K562 (cell line): ENCODE data around the gene CDCA4. TPM values are rescaled to one million over a fixed set of nuclear protein-coding genes. Genes with fewer than 3 reads are reported as not detected.

ENCODE experiments used
- ATAC-seq: fragments of 200-7000 bp; cut with Tn5 transposase; 3 replicates; pipeline ENCODE4 v1.9.1; 2020; ENCODE audit warnings: moderate library complexity
- BruUV-seq: library from RNA; stranded (reverse); fragments of 400-500 nt; replicated peaks from 2 replicates; lab custom pipeline; 2021; lab: Mats Ljungman, UMichigan
- CTCF ChIA-PET: fragments of 300-600 bp; formaldehyde crosslinking; extraction: SDS; loops from one replicate; lab custom pipeline; 2021; ENCODE audit warnings: low intra/inter-chr PET ratio; lab: Yijun Ruan, JAX
- POLR2A ChIA-PET: fragments of 300-600, 350-650 bp; sonication (Branson Sonifier 250); formaldehyde crosslinking; extraction: SDS; loops from one replicate; lab custom pipeline; 2021; ENCODE audit warnings: antibody characterized with exemption, inconsistent platforms; lab: Yijun Ruan, JAX
- DNase-seq, 4 experiments: peaks; one replicate each; pipeline versions ENCODE4 v3.0.0 to v3.0.0-alpha.2; 2011 to 2018; ENCODE audit warnings: low spot score in 3 of 4, mixed read lengths in 3 of 4; ENCODE audit errors: extremely low read depth in 1 of 4
- FAIRE-seq: peaks from 2 replicates; lab custom pipeline; 2011; peaks lifted over from hg19 to GRCh38; lab: Jason Lieb, UNC
- H2AFZ ChIP-seq: 2 replicates; pipeline ENCODE4 v1.6.0; 2011; ENCODE audit warnings: low read depth, low read length, control low read depth, inconsistent platforms
- H3K27ac ChIP-seq: fragments of 200-600 bp; 3 replicates; pipeline ENCODE4 v1.8.0; 2011; ENCODE audit warnings: low read depth, mild to moderate bottlenecking, control low read depth, inconsistent platforms, low read length, moderate library complexity, mixed read lengths; ENCODE audit errors: extremely low read depth
- H3K27me3 ChIP-seq, 2 experiments: fragments of 300-600 bp in 1 of 2; 2 replicates in 1 of 2; 3 replicates in 1 of 2; pipeline versions ENCODE4 v1.6.0 to v1.8.0; 2011; ENCODE audit warnings: inconsistent platforms in 2 of 2, low read length in 2 of 2, mild to moderate bottlenecking in 1 of 2, mixed read lengths in 1 of 2, moderate library complexity in 1 of 2; ENCODE audit not compliant: control insufficient read depth in 2 of 2, insufficient read depth in 2 of 2
- H3K36me3 ChIP-seq: fragments of 300-600 bp; 3 replicates; pipeline ENCODE4 v1.8.0; 2011; ENCODE audit warnings: mild to moderate bottlenecking, low read length, inconsistent platforms; ENCODE audit not compliant: control insufficient read depth, insufficient read depth
- H3K4me1 ChIP-seq, 2 experiments: fragments of 200-600 bp in 1 of 2; replicated peaks in 1 of 2; 2 replicates in 1 of 2; 3 replicates in 1 of 2; pipeline versions ENCODE4 v1.5.1 to v1.8.0; 2011; ENCODE audit warnings: inconsistent platforms in 2 of 2, low read length in 2 of 2, mild to moderate bottlenecking in 1 of 2, mixed read lengths in 1 of 2, moderate library complexity in 1 of 2; ENCODE audit not compliant: control insufficient read depth in 2 of 2, insufficient read depth in 2 of 2
- H3K4me2 ChIP-seq: 2 replicates; pipeline ENCODE4 v1.6.1; 2011; ENCODE audit warnings: low read length, control low read depth, inconsistent platforms, mixed read lengths; ENCODE audit not compliant: insufficient read depth
- H3K4me3 ChIP-seq: fragments of 200-600 bp; sonication (generic), shearing (Covaris generic); 2 replicates; pipeline ENCODE4 v1.5.1; 2016; ENCODE audit warnings: control low read depth, inconsistent platforms
- H3K79me2 ChIP-seq: fragments of 200-600 bp; 3 replicates; pipeline ENCODE4 v1.8.0; 2011; ENCODE audit warnings: low read length, inconsistent platforms; ENCODE audit not compliant: control insufficient read depth, insufficient read depth
- H3K9ac ChIP-seq, 2 experiments: 2 replicates each; pipeline versions ENCODE4 v1.6.0 to v1.6.1; 2011; ENCODE audit warnings: low read depth in 2 of 2, low read length in 2 of 2, control low read depth in 1 of 2, inconsistent platforms in 1 of 2, mild to moderate bottlenecking in 1 of 2, mixed read lengths in 1 of 2; ENCODE audit not compliant: insufficient read depth in 1 of 2
- H3K9me1 ChIP-seq: one replicate; pipeline ENCODE4 v1.6.0; 2011; ENCODE audit warnings: inconsistent platforms, mild to moderate bottlenecking, low read length, moderate library complexity; ENCODE audit not compliant: control insufficient read depth, insufficient read depth
- H3K9me3 ChIP-seq: replicated peaks from 2 replicates; pipeline ENCODE4 v1.5.1; 2011; ENCODE audit warnings: low read depth, low read length, inconsistent platforms; ENCODE audit not compliant: control insufficient read depth, insufficient read depth
- H4K20me1 ChIP-seq: replicated peaks from 2 replicates; pipeline ENCODE4 v1.6.1; 2011; ENCODE audit warnings: low read length, inconsistent platforms, mixed read lengths; ENCODE audit not compliant: control insufficient read depth, insufficient read depth
- ASH1L ChIP-seq: fragments of 450-650 bp; IDR thresholded peaks from 2 replicates; pipeline ENCODE4 v1.6.1; 2018; ENCODE audit warnings: borderline replicate concordance, mild to moderate bottlenecking, low read depth; ENCODE audit not compliant: partially characterized antibody
- HDAC2 ChIP-seq: fragments of 450-650 bp; IDR thresholded peaks from 2 replicates; pipeline ENCODE4 v1.6.1; 2016; ENCODE audit warnings: mild to moderate bottlenecking
- MYC ChIP-seq, 2 experiments: fragments of 250-450 bp in 1 of 2; sonication (Bioruptor Pico) in 1 of 2; IDR thresholded peaks; 2 replicates each; pipeline versions ENCODE4 v1.5.1 to v1.6.1; 2012 to 2021; ENCODE audit warnings: low read depth in 2 of 2, borderline replicate concordance in 1 of 2, improper control_type of control experiment in 1 of 2, low read length in 1 of 2, mild to moderate bottlenecking in 1 of 2, moderate library complexity in 1 of 2
- POLR2A ChIP-seq: fragments of 450-650 bp; conservative IDR thresholded peaks from 2 replicates; pipeline ENCODE4 v1.6.1; 2016
- SNRNP70 ChIP-seq: fragments of 200-400 bp; formaldehyde crosslinking; optimal IDR thresholded peaks from 2 replicates; pipeline ENCODE3; 2017; ENCODE audit warnings: low read depth, low read length
- SRF ChIP-seq, 2 experiments: fragments of 250-450, 450-650 bp in 1 of 2; sonication (Bioruptor Pico) in 1 of 2; sonication (generic) in 1 of 2; formaldehyde crosslinking; IDR thresholded peaks; 2 replicates each; pipeline versions ENCODE4 v1.5.0 to v1.5.1; 2020 to 2022; ENCODE audit warnings: mild to moderate bottlenecking in 1 of 2, missing genetic modification reagents in 1 of 2
- TAF1 ChIP-seq: IDR thresholded peaks from 2 replicates; pipeline ENCODE4 v1.6.1; 2011; ENCODE audit warnings: mild to moderate bottlenecking, low read length, moderate library complexity; ENCODE audit not compliant: insufficient read depth, control insufficient read depth, severe bottlenecking; ENCODE audit errors: extremely low read depth
- ZBTB49 ChIP-seq: sonication (generic); formaldehyde crosslinking; IDR thresholded peaks from 2 replicates; pipeline ENCODE4 v1.8.0; 2022; ENCODE audit warnings: missing genetic modification reagents, mild to moderate bottlenecking, borderline replicate concordance
- ZNF449 ChIP-seq: fragments of 250-450 bp; sonication (Bioruptor Pico); IDR thresholded peaks from 2 replicates; pipeline ENCODE4 v1.8.0; 2022; ENCODE audit warnings: moderate library complexity, mild to moderate bottlenecking, inconsistent platforms
- WGBS: fragments of 100-300 bp; shearing (Covaris generic); methylation state at CpG from one replicate; pipeline ENCODE4 v1.1.6; 2016; ENCODE audit warnings: low coverage, mixed read lengths; ENCODE audit not compliant: insufficient coverage; ENCODE audit errors: missing lambda C conversion rate; 5-methylcytosine and 5-hydroxymethylcytosine counted together
- in situ Hi-C: fragments of 300-500 bp; cut with MboI; formaldehyde crosslinking; loops from 4 replicates; pipeline ENCODE4 v1.15.0; 2018; ENCODE audit warnings: inconsistent platforms, mixed read lengths
- intact Hi-C: fragments of 100-400 bp; cut with micrococcal nuclease; formaldehyde crosslinking; loops from 2 replicates; pipeline ENCODE4 v1.14.2; 2022
- polyA plus RNA-seq, 8 experiments: library from polyadenylated mRNA; depleted of rRNA in 4 of 8; stranded (reverse) in 5 of 8; unstranded in 3 of 8; fragments of >200 nt; fragmentation: Nextera tagmentation in 2 of 8; fragmentation: Illumina TruSeq in 1 of 8; extraction: Ambion mirVana in 2 of 8; extraction: Trizol in 1 of 8; gene quantifications; 2 replicates each; pipeline versions ENCODE4 v1.2.1 to v1.2.3, GENCODE V29; 2011 to 2014; ENCODE audit warnings: inconsistent platforms in 1 of 8, missing spikeins in 1 of 8
- total RNA-seq, 7 experiments: library from RNA; depleted of rRNA in 6 of 7; stranded (reverse); fragments of >200 nt in 6 of 7; fragmentation: Illumina TruSeq in 2 of 7; extraction: Trizol in 2 of 7; gene quantifications; 2 replicates each; pipeline versions ENCODE4 v1.2.1 to v1.2.3, GENCODE V29; 2011 to 2021; ENCODE audit warnings: low replicate concordance in 1 of 7

The CDCA4 gene
- total and polyA plus RNA-seq, 9 of the 15 experiments (the other 6 are each of a cell fraction or from before 2014, with no cell fraction given) = 6.6 to 44.2 (median 23.0) TPM

GRCh38 chr14:105007593-105008264 lies 13.2 kb downstream of the CDCA4 start:
- H3K9ac ChIP-seq = no peak overlapping the region
- H3K27ac ChIP-seq = no peak overlapping the region
- no TSS peak for BruUV-seq
- intact Hi-C loops = no loop called here
- ATAC-seq (no peak; the same call in 2 of the 3 replicates), FAIRE-seq (no peak), DNase-seq (no peak)
- no peaks in the 10 kb centered on the region for H3K9me3 ChIP-seq
- no peak overlapping the region for H3K4me2 ChIP-seq
- CTCF ChIA-PET = no interaction called here
- no peak overlapping the region for H3K4me3 ChIP-seq
- peaks cover 9% of the 10 kb centered on the region; the same call in 1 of the 2 replicates for H4K20me1 ChIP-seq
- H3K79me2 ChIP-seq = peaks cover 36% of the 10 kb centered on the region
- H3K9me1 ChIP-seq = no peaks in the 10 kb centered on the region
- peaks cover 53% of the 10 kb centered on the region; the same call in 2 of the 3 replicates for H3K36me3 ChIP-seq
- POLR2A ChIA-PET = interaction anchor here (0.9 to 4.4 kb wide), 4 partner anchors 8 to 15 kb away, joined by 3 to 28 read pairs (median 16); no protein-coding TSS in a partner anchor
- 83% methylated on average over 1 of the region's 19 CpGs for WGBS
- in situ Hi-C loops = no loop called here
- H3K4me1 ChIP-seq = peaks cover 0 to 24% of the 10 kb centered on the region in 2 experiments; a peak in 2 of 5 replicates
- TF ChIP-seq ZNF449 (CRISPR knock-in tag) (no peak), MYC (IDR thresholded peaks at IDR 0.05; ENCODE audit: low read depth, low read length) (no peak), MYC (CRISPR knock-in tag; IDR thresholded peaks at IDR 0.05; ENCODE audit: borderline replicate concordance, low read depth) (no peak), SRF (CRISPR knock-in tag; IDR thresholded peaks at IDR 0.05) (no peak), ZBTB49 (CRISPR knock-in tag) (no peak), TAF1 (no peak), POLR2A (peak; percentile 21; the same call in 1 of the 2 replicates), SNRNP70 (no peak), HDAC2 (no peak), ASH1L (no peak)
- TF ChIP-seq, all 486 proteins: peak for 1
- H2AFZ ChIP-seq = no peak overlapping the region
- H3K27me3 ChIP-seq = no peaks in the 10 kb centered on the region
